H9 (cell line): ENCODE data around the gene METRN. TPM values are rescaled to one million over a fixed set of nuclear protein-coding genes. Genes with fewer than 3 reads are reported as not detected.

Source experiments
- DNase-seq: peaks from one replicate; pipeline ENCODE4 v3.0.0-alpha.2; 2017
- H2AFZ ChIP-seq: one replicate; pipeline ENCODE4 v1.6.1; 2013; ENCODE audit warnings: mild to moderate bottlenecking, low read length, control low read depth, moderate library complexity
- H2AK5ac ChIP-seq: 2 replicates; pipeline ENCODE4 v1.6.1; 2013; ENCODE audit warnings: low read length, control low read depth, mixed read lengths; ENCODE audit not compliant: insufficient read length
- H2BK120ac ChIP-seq: one replicate; pipeline ENCODE4 v1.6.1; 2013; ENCODE audit warnings: low read depth, mild to moderate bottlenecking, low read length, control low read depth, inconsistent platforms; ENCODE audit not compliant: poor library complexity, severe bottlenecking
- H2BK12ac ChIP-seq: 2 replicates; pipeline ENCODE4 v1.6.1; 2013; ENCODE audit warnings: low read length, control low read depth, mixed read lengths, low read depth; ENCODE audit not compliant: insufficient read length
- H2BK15ac ChIP-seq: 2 replicates; pipeline ENCODE4 v1.6.1; 2013; ENCODE audit warnings: low read depth, low read length, control low read depth
- H2BK20ac ChIP-seq: one replicate; pipeline ENCODE4 v1.6.1; 2013; ENCODE audit warnings: low read depth, mild to moderate bottlenecking, low read length, control low read depth, inconsistent platforms; ENCODE audit not compliant: poor library complexity, severe bottlenecking
- H2BK5ac ChIP-seq: 2 replicates; pipeline ENCODE4 v1.6.1; 2013; ENCODE audit warnings: low read length, control low read depth, mixed read lengths; ENCODE audit not compliant: insufficient read length
- H3K14ac ChIP-seq: 2 replicates; pipeline ENCODE4 v1.6.1; 2013; ENCODE audit warnings: low read length, control low read depth; ENCODE audit not compliant: insufficient read depth
- H3K18ac ChIP-seq: 2 replicates; pipeline ENCODE4 v1.6.1; 2013; ENCODE audit warnings: low read depth, mild to moderate bottlenecking, mixed read lengths, low read length, control low read depth; ENCODE audit not compliant: insufficient read length
- H3K23ac ChIP-seq: 2 replicates; pipeline ENCODE4 v1.6.1; 2013; ENCODE audit warnings: low read length, control low read depth, mixed read lengths, low read depth; ENCODE audit not compliant: insufficient read length
- H3K23me2 ChIP-seq: 2 replicates; pipeline ENCODE4 v1.6.1; 2013; ENCODE audit warnings: low read depth, mild to moderate bottlenecking, mixed read lengths, low read length, control low read depth; ENCODE audit not compliant: insufficient read length, poor library complexity, severe bottlenecking
- H3K27ac ChIP-seq: 2 replicates; pipeline ENCODE4 v1.5.1; 2013; ENCODE audit warnings: low read length, control low read depth, mixed read lengths, low read depth; ENCODE audit not compliant: insufficient read length
- H3K27me3 ChIP-seq: 2 replicates; pipeline ENCODE4 v1.6.1; 2013; ENCODE audit warnings: low read length, control low read depth, inconsistent platforms; ENCODE audit not compliant: insufficient read depth
- H3K4ac ChIP-seq: 2 replicates; pipeline ENCODE4 v1.6.1; 2013; ENCODE audit warnings: low read depth, mild to moderate bottlenecking, control low read depth, inconsistent platforms, low read length, moderate library complexity
- H3K4me1 ChIP-seq: 2 replicates; pipeline ENCODE4 v1.6.1; 2013; ENCODE audit warnings: low read length, control low read depth, inconsistent platforms; ENCODE audit not compliant: insufficient read depth
- H3K4me2 ChIP-seq: 2 replicates; pipeline ENCODE4 v1.6.1; 2013; ENCODE audit warnings: low read length, control low read depth, mixed read lengths; ENCODE audit not compliant: insufficient read length, insufficient read depth
- H3K56ac ChIP-seq: 2 replicates; pipeline ENCODE4 v1.6.1; 2013; ENCODE audit warnings: low read depth, mild to moderate bottlenecking, mixed read lengths, low read length, control low read depth; ENCODE audit not compliant: insufficient read length
- H3K79me1 ChIP-seq: 2 replicates; pipeline ENCODE4 v1.6.1; 2013; ENCODE audit warnings: low read depth, mild to moderate bottlenecking, moderate library complexity, low read length, control low read depth, inconsistent platforms; ENCODE audit not compliant: insufficient read depth, poor library complexity, severe bottlenecking
- H3K79me2 ChIP-seq: 2 replicates; pipeline ENCODE4 v1.6.1; 2013; ENCODE audit warnings: low read length, control low read depth, inconsistent platforms; ENCODE audit not compliant: insufficient read depth
- H3K9ac ChIP-seq: 2 replicates; pipeline ENCODE4 v1.6.1; 2013; ENCODE audit warnings: low read length, control low read depth, mixed read lengths; ENCODE audit not compliant: insufficient read length; ENCODE audit errors: extremely low read depth
- H3K9me3 ChIP-seq: one replicate; pipeline ENCODE4 v1.6.1; 2013; ENCODE audit warnings: low read depth, low read length, inconsistent platforms; ENCODE audit not compliant: control insufficient read depth
- H3T11ph ChIP-seq: one replicate; pipeline ENCODE4 v1.6.1; 2013; ENCODE audit warnings: mild to moderate bottlenecking, low read length, control low read depth, inconsistent platforms
- H4K20me1 ChIP-seq: one replicate; pipeline ENCODE4 v1.6.1; 2013; ENCODE audit not compliant: control insufficient read depth, insufficient read length, insufficient read depth
- H4K5ac ChIP-seq: 2 replicates; pipeline ENCODE4 v1.6.1; 2013; ENCODE audit warnings: low read depth, mild to moderate bottlenecking, mixed read lengths, low read length, control low read depth; ENCODE audit not compliant: insufficient read length
- H4K8ac ChIP-seq: replicated peaks from 2 replicates; pipeline ENCODE4 v1.6.1; 2013; ENCODE audit warnings: low read length, control low read depth, mixed read lengths, low read depth; ENCODE audit not compliant: insufficient read length
- H4K91ac ChIP-seq: 2 replicates; pipeline ENCODE4 v1.6.1; 2013; ENCODE audit warnings: low read depth, mild to moderate bottlenecking, moderate library complexity, mixed read lengths, low read length, control low read depth; ENCODE audit not compliant: insufficient read length
- H3K27ac Mint-ChIP-seq, 3 experiments: 2 replicates in 2 of 3; 3 replicates in 1 of 3; pipeline ENCODE4 v1.8.0; 2020 to 2021; ENCODE audit warnings: mixed read lengths in 3 of 3, mild to moderate bottlenecking in 1 of 3, moderate library complexity in 1 of 3
- H3K27me3 Mint-ChIP-seq: 2 replicates; pipeline ENCODE4 v1.8.0; 2021; ENCODE audit warnings: low read depth, mild to moderate bottlenecking, moderate library complexity, mixed read lengths
- H3K36me3 Mint-ChIP-seq, 3 experiments: 2 replicates in 2 of 3; 3 replicates in 1 of 3; pipeline ENCODE4 v1.8.0; 2020 to 2021; ENCODE audit warnings: low read depth in 3 of 3, mixed read lengths in 3 of 3; ENCODE audit not compliant: insufficient read depth in 1 of 3
- H3K4me1 Mint-ChIP-seq, 2 experiments: 2 replicates each; pipeline ENCODE4 v1.8.0; 2020; ENCODE audit warnings: mixed read lengths in 2 of 2
- H3K4me3 Mint-ChIP-seq, 2 experiments: 2 replicates in 1 of 2; 3 replicates in 1 of 2; pipeline ENCODE4 v1.8.0; 2020 to 2021; ENCODE audit warnings: mild to moderate bottlenecking in 2 of 2, mixed read lengths in 2 of 2, moderate library complexity in 1 of 2
- H3K9me3 Mint-ChIP-seq, 2 experiments: 2 replicates in 1 of 2; 3 replicates in 1 of 2; pipeline ENCODE4 v1.8.0; 2020; ENCODE audit warnings: mild to moderate bottlenecking in 2 of 2, mixed read lengths in 2 of 2, moderate library complexity in 1 of 2
- CTCF ChIP-seq: fragments of 200-600 bp; sonication (generic); conservative IDR thresholded peaks from 3 replicates; pipeline ENCODE4 v1.8.0; 2021; ENCODE audit warnings: antibody characterized with exemption, mild to moderate bottlenecking
- WGBS: extraction: QIAGEN DNeasy Blood & Tissue Kit; methylation state at CpG from one replicate; pipeline ENCODE4 v1.1.7; 2013; ENCODE audit warnings: missing lambda C conversion rate, low lambda C conversion rate, mixed read lengths; ENCODE audit not compliant: insufficient read length; ENCODE audit errors: extremely low coverage; 5-methylcytosine and 5-hydroxymethylcytosine counted together
- total RNA-seq: library from RNA; stranded (reverse); gene quantifications from 2 replicates; pipeline ENCODE4 v1.2.1, GENCODE V29; 2021

Gene METRN
- total RNA-seq, 1 experiment from 2014 or later = 26.2 TPM

GRCh38 chr16:730666-731509 lies 16.0 kb downstream of the METRN start:
- H3K36me3 Mint-ChIP-seq = peaks cover 3 to 19% (median 13%) of the 10 kb centered on the region in 3 experiments; a peak in 5 of 7 replicates
- Histone ChIP-seq H2BK12ac (no peak overlapping the region), H4K8ac (no peak overlapping the region), H3K27ac (no peak overlapping the region), H4K20me1 (no peaks in the 10 kb centered on the region), H3K23me2 (peaks cover 11% of the 10 kb centered on the region), H3K9ac (no peak overlapping the region), H2BK20ac (no peak overlapping the region), H3K18ac (no peak overlapping the region), H4K5ac (no peak overlapping the region), H3T11ph (no peak overlapping the region), H2AFZ (no peak overlapping the region), H3K4ac (no peak overlapping the region), H2BK120ac (no peak overlapping the region), H3K14ac (no peak overlapping the region), H3K4me2 (no peak overlapping the region), H2AK5ac (no peak overlapping the region), H3K23ac (no peak overlapping the region), H4K91ac (no peak overlapping the region), H3K79me1 (no peaks in the 10 kb centered on the region), H3K4me1 (no peaks in the 10 kb centered on the region), H3K56ac (no peak overlapping the region), H3K27me3 (no peaks in the 10 kb centered on the region), H3K9me3 (no peaks in the 10 kb centered on the region), H3K79me2 (no peaks in the 10 kb centered on the region), H2BK5ac (no peak overlapping the region), H2BK15ac (no peak overlapping the region)
- H3K4me3 Mint-ChIP-seq = no peak overlapping the region
- H3K4me1 Mint-ChIP-seq = no peaks in the 10 kb centered on the region
- WGBS = no CpG with 5 or more reads among the region's 22 CpGs
- no peak for TF ChIP-seq CTCF
- H3K9me3 Mint-ChIP-seq = no peaks in the 10 kb centered on the region
- DNase-seq = no peak
- H3K27ac Mint-ChIP-seq = no peak overlapping the region
- peaks cover 3% of the 10 kb centered on the region for H3K27me3 Mint-ChIP-seq
